Heart left ventricle (tissue), 16 donors: ENCODE data around the gene P2RY12. TPM values are rescaled to one million over a fixed set of nuclear protein-coding genes. Genes with fewer than 3 reads are reported as not detected.

Experiments
- ATAC-seq, 4 donors: fragments of 200-7000 bp; cut with Tn5 transposase; one replicate each; pipeline ENCODE4 v1.9.1; 2020 to 2022; ENCODE audit warnings: moderate library complexity in 4 of 4, mild to moderate bottlenecking in 3 of 4, moderate number of reproducible peaks in 1 of 4
- DNase-seq, 5 donors: peaks; one replicate each; pipeline ENCODE4 v3.0.0-alpha.2; 2020
- H3K27ac ChIP-seq, 12 donors: fragments of 200-600 bp; sonication (generic) in 4 of 12; one replicate each; pipeline versions ENCODE4 v1.5.0 to v1.8.0; 2016 to 2022; ENCODE audit warnings: mild to moderate bottlenecking in 2 of 12
- H3K27me3 ChIP-seq, 9 donors: fragments of 200-600 bp; sonication (generic) in 2 of 9; one replicate each; pipeline versions ENCODE4 v1.5.1 to v1.8.0; 2016 to 2022; ENCODE audit warnings: mild to moderate bottlenecking in 3 of 9
- H3K36me3 ChIP-seq, 9 donors: fragments of 200-600 bp; sonication (generic) in 2 of 9; one replicate each; pipeline versions ENCODE4 v1.5.0 to v1.8.0; 2018 to 2022; ENCODE audit warnings: mild to moderate bottlenecking in 2 of 9
- H3K4me1 ChIP-seq, 12 donors: fragments of 200-600 bp; sonication (generic) in 4 of 12; one replicate each; pipeline versions ENCODE4 v1.5.0 to v1.8.0; 2016 to 2022; ENCODE audit warnings: mild to moderate bottlenecking in 3 of 12
- H3K4me3 ChIP-seq, 12 donors: fragments of 200-600 bp; sonication (generic) in 4 of 12; one replicate each; pipeline versions ENCODE4 v1.5.0 to v1.8.0; 2017 to 2022; ENCODE audit warnings: mild to moderate bottlenecking in 9 of 12, moderate library complexity in 4 of 12
- H3K9me3 ChIP-seq, 12 donors: fragments of 200-600 bp; sonication (generic) in 4 of 12; one replicate each; pipeline versions ENCODE4 v1.5.0 to v1.8.0; 2016 to 2022; ENCODE audit warnings: mild to moderate bottlenecking in 1 of 12
- CTCF ChIP-seq, 12 donors: fragments of 200-600 bp; sonication (generic) in 4 of 12; IDR thresholded peaks; one replicate each; pipeline versions ENCODE4 v1.5.0 to v1.8.0; 2018 to 2022; ENCODE audit warnings: antibody characterized with exemption in 12 of 12, mild to moderate bottlenecking in 5 of 12
- POLR2A ChIP-seq, 2 donors: fragments of 450-650 bp; IDR thresholded peaks; one replicate each; pipeline ENCODE4 v1.6.1; 2017; ENCODE audit warnings: antibody characterized with exemption in 2 of 2, mild to moderate bottlenecking in 2 of 2, moderate library complexity in 2 of 2
- WGBS, 4 donors: extraction: QIAGEN DNeasy Blood & Tissue Kit in 2 of 4; methylation state at CpG; one replicate each; pipeline versions ENCODE4 v1.1.5 to v1.1.7; 2013 to 2018; 5-methylcytosine and 5-hydroxymethylcytosine counted together
- intact Hi-C, 10 donors: fragments of 100-400 bp; cut with DNase I; formaldehyde crosslinking; loops; one replicate each; pipeline versions ENCODE4 v1.11.1 to v1.14.2; 2022
- polyA plus RNA-seq, 2 donors: library from polyadenylated mRNA; stranded (reverse); fragments of 200-250 nt; gene quantifications; one replicate each; pipeline ENCODE4 v1.2.3, GENCODE V29; 2013
- total RNA-seq, 9 donors: library from RNA; depleted of rRNA in 2 of 9; stranded (reverse); fragments of >200 nt in 2 of 9; fragmentation: NEBNext Ultra II Directional in 3 of 9; extraction: Animal tissue kit (Norgen Biotek cat#: 25700) in 3 of 9; gene quantifications; one replicate each; pipeline versions ENCODE4 v1.1.0 to v1.2.4, GENCODE V29; 2016 to 2023
- donor health status: ischemic (EF 13 %, LVEDD 7.1; RV severe dilation, severe dysfunction).
- donor health status: healthy with polysubstance abuse.
- donor health status: DM: no; HTN: yes; CAD: no.
- donor health status: DM: no; HTN: no; CAD: no.
- donor health status: ischemic (EF 25% LVEDD 6.9; RV normal size, moderate dysfunction).
- donor health status: ischemic (EF 25% LVEDD 5.7; RV mildly dilated, moderate dysfunction).
- donor health status: healthy.
- donor health status: DM: yes; HTN: yes; CAD: no.
- donor health status: ischemic (EF 35%, LVEDD 5.7; RV mildly dilated, moderate dysfunction).
- donor health status: nonischemic (EF 11% LVEDD 7.7; RV severe dilation, severe dysfunction).
- donor health status: DM: yes; HTN: yes; CAD: no.
- donor health status: PGD.
- donor health status: ischemic (EF 29% LVEDD 5.4; RV normal size, mild dysfunction).
- donor health status: nonischemic (EF 23%, LVEDD 6.1; RV moderate dilation, normal function).

The P2RY12 gene
- total and polyA plus RNA-seq, 11 donors = 0.26 to 3.4 (median 0.56) TPM

DNA sequence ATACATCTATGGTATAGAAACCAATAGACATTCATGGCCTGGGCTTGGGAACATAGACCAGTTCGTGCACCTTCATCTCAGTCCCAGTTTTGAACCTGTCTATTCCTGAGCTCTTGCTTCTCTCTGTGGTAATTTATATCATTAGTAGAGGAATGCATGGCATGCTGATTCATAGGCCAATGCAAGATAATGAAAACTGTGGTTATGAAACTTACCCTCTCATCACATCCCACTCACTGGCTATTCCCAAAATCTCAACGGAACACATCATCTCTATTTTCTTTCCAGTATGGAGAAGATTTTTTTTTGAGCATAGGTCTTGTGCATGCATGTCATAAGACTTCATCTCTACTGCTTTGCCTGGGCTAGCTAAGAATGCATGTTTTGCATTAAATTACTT is 18.7 kb upstream of the P2RY12 start:
- no peaks in the 10 kb centered on the region for H3K27me3 ChIP-seq
- no peaks in the 10 kb centered on the region for H3K9me3 ChIP-seq
- TF ChIP-seq CTCF (IDR thresholded peaks at IDR 0.05) (no peak), POLR2A (IDR thresholded peaks at IDR 0.05) (no peak)
- H3K4me3 ChIP-seq = no peak overlapping the region
- WGBS, 4 donors = 64 to 78% (median 68%) methylated on average over 2 of the region's 2 CpGs
- DNase-seq = no peak
- no peak overlapping the region for H3K27ac ChIP-seq
- intact Hi-C loops = no loop called here
- H3K36me3 ChIP-seq = no peaks in the 10 kb centered on the region
- no peak for ATAC-seq
- peaks cover 0 to 14% (median 0%) of the 10 kb centered on the region in 12 donors for H3K4me1 ChIP-seq

DNA sequence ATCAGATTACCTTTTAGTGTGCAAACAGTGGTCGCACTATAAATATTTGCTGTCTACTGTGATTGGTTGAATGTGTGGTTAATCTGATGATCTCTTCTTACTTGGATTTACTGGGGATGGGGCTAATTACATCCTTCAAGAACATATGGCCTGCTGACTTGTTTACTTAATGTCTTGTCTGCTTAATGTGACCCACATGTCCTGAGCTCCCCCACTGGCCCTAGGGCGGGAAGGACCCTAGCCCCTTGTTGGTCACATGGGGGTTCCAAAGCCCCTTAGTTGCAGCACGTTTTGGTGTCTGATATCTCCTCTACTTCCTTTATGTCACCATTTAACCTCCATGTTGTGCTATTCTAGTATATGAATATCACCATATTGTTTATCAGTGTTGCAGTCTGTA is 17.8 kb upstream of the P2RY12 start:
- Histone ChIP-seq H3K4me3 (no peak overlapping the region), H3K27me3 (no peaks in the 10 kb centered on the region), H3K9me3 (no peaks in the 10 kb centered on the region), H3K4me1 (peaks cover 0 to 14% (median 0%) of the 10 kb centered on the region in 12 donors), H3K36me3 (no peaks in the 10 kb centered on the region), H3K27ac (no peak overlapping the region)
- DNase-seq (no peak), ATAC-seq (no peak)
- TF ChIP-seq POLR2A (IDR thresholded peaks at IDR 0.05) = no peak
- no peak for TF ChIP-seq CTCF (IDR thresholded peaks at IDR 0.05)
- intact Hi-C loops = no loop called here
- 73 to 76% (median 74%) methylated on average over 3 of the region's 3 CpGs for WGBS, 4 donors

DNA sequence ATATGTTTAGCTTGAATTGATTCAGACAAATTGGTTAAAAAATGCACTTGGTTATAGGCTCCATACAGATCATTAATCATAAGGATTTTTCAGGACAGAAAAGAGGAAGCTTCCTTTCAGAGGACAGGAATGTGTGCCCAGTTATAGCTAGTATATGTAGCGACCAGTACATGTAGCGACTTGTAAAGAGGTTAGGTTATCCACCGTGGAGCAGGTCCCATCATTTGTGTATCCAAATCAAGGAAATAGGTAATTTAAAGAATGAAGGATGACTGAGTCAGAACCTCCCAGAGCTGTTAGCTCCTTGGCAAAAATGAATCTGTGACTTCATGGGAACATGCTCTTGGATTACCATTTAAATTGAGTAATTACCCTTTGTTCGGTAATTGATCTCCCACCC is 15.8 kb upstream of the P2RY12 start:
- intact Hi-C loops = no loop called here
- H3K36me3 ChIP-seq = no peaks in the 10 kb centered on the region
- WGBS, 4 donors = 86 to 93% (median 89%) methylated on average over 4 of the region's 4 CpGs
- ATAC-seq (no peak), DNase-seq (no peak)
- H3K27me3 ChIP-seq = no peaks in the 10 kb centered on the region
- TF ChIP-seq POLR2A (IDR thresholded peaks at IDR 0.05) = no peak
- TF ChIP-seq CTCF (IDR thresholded peaks at IDR 0.05) = no peak
- H3K4me1 ChIP-seq = peaks cover 0 to 14% (median 0%) of the 10 kb centered on the region in 12 donors
- no peaks in the 10 kb centered on the region for H3K9me3 ChIP-seq
- no peak overlapping the region for H3K4me3 ChIP-seq
- H3K27ac ChIP-seq = no peak overlapping the region

DNA sequence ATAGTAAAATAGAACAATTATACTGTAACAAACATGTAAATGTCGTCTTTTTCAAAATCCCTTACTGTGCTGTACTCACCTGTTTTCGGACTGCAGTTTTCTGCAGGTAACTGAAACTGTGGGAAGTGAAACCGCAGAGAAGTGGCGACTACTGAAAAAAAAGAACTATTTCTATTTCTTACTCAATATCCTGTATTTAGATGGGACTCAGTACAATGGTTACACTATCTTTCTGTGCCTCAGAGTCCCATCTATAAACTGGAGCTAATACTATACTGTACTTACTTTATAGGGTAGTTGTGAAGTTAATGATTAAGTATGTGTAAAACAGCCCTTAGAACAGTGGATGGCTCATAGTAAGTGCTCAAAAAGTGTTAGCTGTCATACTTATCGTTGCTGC is 14.3 kb upstream of the P2RY12 start:
- Histone ChIP-seq H3K27me3 (no peaks in the 10 kb centered on the region), H3K36me3 (no peaks in the 10 kb centered on the region), H3K9me3 (no peaks in the 10 kb centered on the region), H3K27ac (no peak overlapping the region), H3K4me3 (no peak overlapping the region), H3K4me1 (peaks cover 0 to 12% (median 0%) of the 10 kb centered on the region in 12 donors)
- TF ChIP-seq POLR2A (IDR thresholded peaks at IDR 0.05) (no peak), CTCF (IDR thresholded peaks at IDR 0.05) (no peak)
- intact Hi-C loops = no loop called here
- no peak for ATAC-seq
- 85 to 89% (median 87%) methylated on average over 5 of the region's 5 CpGs for WGBS, 4 donors
- no peak for DNase-seq
